ENCODE measurements around the gene FOXC1. TPM values are rescaled to one million over a fixed set of nuclear protein-coding genes. Genes with fewer than 3 reads are reported as not detected.

The FOXC1 gene
- total RNA-seq, 1 experiment from 2014 or later: 16.5 TPM

GRCh38 chr6:1587546-1587945, 22.2 kb upstream of the FOXC1 start:
- no peak overlapping the region for H3K27ac Mint-ChIP-seq (ENCODE audit: unreplicated experiment)
- H3K36me3 Mint-ChIP-seq (ENCODE audit: insufficient read depth, unreplicated experiment): no peaks in the 10 kb centered on the region
- H3K9me3 Mint-ChIP-seq (ENCODE audit: low read depth, unreplicated experiment): no peaks in the 10 kb centered on the region
- no peak for DNase-seq
- no peak for TF ChIP-seq CTCF (IDR thresholded peaks at IDR 0.05; ENCODE audit: unreplicated experiment)
- no peaks in the 10 kb centered on the region for H3K4me1 Mint-ChIP-seq (ENCODE audit: low read depth, unreplicated experiment)
- intact Hi-C loops (cut with micrococcal nuclease; ENCODE audit: unreplicated experiment): no loop called here
- no peak overlapping the region for H3K4me3 Mint-ChIP-seq (ENCODE audit: low read depth, unreplicated experiment)
- peaks cover 65% of the 10 kb centered on the region for H3K27me3 Mint-ChIP-seq (ENCODE audit: unreplicated experiment)
- CTCF ChIA-PET: no interaction called here
- no TSS peak for BruUV-seq (replicated peaks)

- peaks cover 65% of the 10 kb centered on the region for H3K27me3 Mint-ChIP-seq (ENCODE audit: unreplicated experiment)
- intact Hi-C loops (cut with micrococcal nuclease; ENCODE audit: unreplicated experiment): no loop called here
- no TSS peak for BruUV-seq (replicated peaks)
- DNase-seq: no peak
- H3K27ac Mint-ChIP-seq (ENCODE audit: unreplicated experiment): no peak overlapping the region
- TF ChIP-seq CTCF (IDR thresholded peaks at IDR 0.05; ENCODE audit: unreplicated experiment): no peak
- H3K4me3 Mint-ChIP-seq (ENCODE audit: low read depth, unreplicated experiment): no peak overlapping the region
- no peaks in the 10 kb centered on the region for H3K4me1 Mint-ChIP-seq (ENCODE audit: low read depth, unreplicated experiment)
- CTCF ChIA-PET: no interaction called here
- H3K9me3 Mint-ChIP-seq (ENCODE audit: low read depth, unreplicated experiment): no peaks in the 10 kb centered on the region
- no peaks in the 10 kb centered on the region for H3K36me3 Mint-ChIP-seq (ENCODE audit: insufficient read depth, unreplicated experiment)
These were observed 21.7 kb upstream of the FOXC1 start for GRCh38 chr6:1587977-1588376.

GRCh38 chr6:1589208-1589607, 20.5 kb upstream of the FOXC1 start:
- no peak for DNase-seq
- intact Hi-C loops (cut with micrococcal nuclease; ENCODE audit: unreplicated experiment): no loop called here
- no peaks in the 10 kb centered on the region for H3K36me3 Mint-ChIP-seq (ENCODE audit: insufficient read depth, unreplicated experiment)
- TF ChIP-seq CTCF (IDR thresholded peaks at IDR 0.05; ENCODE audit: unreplicated experiment): no peak
- no peak overlapping the region for H3K4me3 Mint-ChIP-seq (ENCODE audit: low read depth, unreplicated experiment)
- H3K27me3 Mint-ChIP-seq (ENCODE audit: unreplicated experiment): peaks cover 66% of the 10 kb centered on the region
- H3K9me3 Mint-ChIP-seq (ENCODE audit: low read depth, unreplicated experiment): no peaks in the 10 kb centered on the region
- H3K27ac Mint-ChIP-seq (ENCODE audit: unreplicated experiment): no peak overlapping the region
- CTCF ChIA-PET: no interaction called here
- no TSS peak for BruUV-seq (replicated peaks)
- no peaks in the 10 kb centered on the region for H3K4me1 Mint-ChIP-seq (ENCODE audit: low read depth, unreplicated experiment)

- no peak for TF ChIP-seq CTCF (IDR thresholded peaks at IDR 0.05; ENCODE audit: unreplicated experiment)
- Mint-ChIP-seq H3K4me1 (ENCODE audit: low read depth, unreplicated experiment) (no peaks in the 10 kb centered on the region), H3K4me3 (ENCODE audit: low read depth, unreplicated experiment) (no peak overlapping the region), H3K27me3 (ENCODE audit: unreplicated experiment) (peaks cover 67% of the 10 kb centered on the region), H3K27ac (ENCODE audit: unreplicated experiment) (no peak overlapping the region), H3K36me3 (ENCODE audit: insufficient read depth, unreplicated experiment) (no peaks in the 10 kb centered on the region), H3K9me3 (ENCODE audit: low read depth, unreplicated experiment) (no peaks in the 10 kb centered on the region)
- CTCF ChIA-PET: no interaction called here
- no peak for DNase-seq
- no TSS peak for BruUV-seq (replicated peaks)
- intact Hi-C loops (cut with micrococcal nuclease; ENCODE audit: unreplicated experiment): no loop called here
These were observed 19.1 kb upstream of the FOXC1 start for GRCh38 chr6:1590580-1590979.

- Mint-ChIP-seq H3K36me3 (ENCODE audit: insufficient read depth, unreplicated experiment) (no peaks in the 10 kb centered on the region), H3K27me3 (ENCODE audit: unreplicated experiment) (peaks cover 60% of the 10 kb centered on the region), H3K4me3 (ENCODE audit: low read depth, unreplicated experiment) (no peak overlapping the region), H3K27ac (ENCODE audit: unreplicated experiment) (no peak overlapping the region), H3K4me1 (ENCODE audit: low read depth, unreplicated experiment) (no peaks in the 10 kb centered on the region), H3K9me3 (ENCODE audit: low read depth, unreplicated experiment) (no peaks in the 10 kb centered on the region)
- no peak for TF ChIP-seq CTCF (IDR thresholded peaks at IDR 0.05; ENCODE audit: unreplicated experiment)
- CTCF ChIA-PET: no interaction called here
- BruUV-seq (replicated peaks): no TSS peak
- intact Hi-C loops (cut with micrococcal nuclease; ENCODE audit: unreplicated experiment): no loop called here
- no peak for DNase-seq
These were observed 18.5 kb upstream of the FOXC1 start for GRCh38 chr6:1591243-1591642.
